Keratinocyte (primary cell): ENCODE results near the gene DIPK1A.

Source experiments
- CTCF ChIP-seq, 3 experiments: IDR thresholded peaks in 1 of 3; conservative IDR thresholded peaks in 1 of 3; optimal IDR thresholded peaks in 1 of 3; 2 replicates in 2 of 3; 3 replicates in 1 of 3; pipeline versions ENCODE3 to v1.5.1; 2011; ENCODE audit warnings: low read length in 3 of 3, mild to moderate bottlenecking in 3 of 3, moderate library complexity in 2 of 3, control low read depth in 1 of 3, inconsistent platforms in 1 of 3; ENCODE audit not compliant: insufficient read depth in 2 of 3; ENCODE audit errors: extremely low read depth in 1 of 3
- EZH2 ChIP-seq: IDR thresholded peaks from one replicate; pipeline ENCODE4 v1.6.1; 2012; ENCODE audit warnings: inconsistent platforms, mild to moderate bottlenecking, low read length, moderate library complexity

- TF ChIP-seq CTCF (optimal IDR thresholded peaks at IDR 0.05 in 1 of 3, IDR thresholded peaks at IDR 0.05 in 1 of 3, conservative IDR thresholded peaks at IDR 0.05 in 1 of 3; ENCODE audit: extremely low read depth in 1 of 3, insufficient read depth in 2 of 3, low read length in 3 of 3), result no peak
- TF ChIP-seq EZH2, result no peak
These were observed 60.7 kb downstream of the DIPK1A start for GRCh38 chr1:92900539-92900938.
